Measurements from ENCODE around the gene PAX3. TPM values are rescaled to one million over a fixed set of nuclear protein-coding genes. Genes with fewer than 3 reads are reported as not detected.

PAX3 gene
- 1 to 10 TPM; 2.7 to 4.5 (median 3.6) TPM for total RNA-seq

- Histone ChIP-seq H3K27me3 (peaks cover 89 to 98% (median 96%) of the 10 kb centered on the region in 3 donors), H3K4me1 (peaks cover 0 to 7% of the 10 kb centered on the region in 2 donors), H3K36me3 (no peaks in the 10 kb centered on the region), H3K9me3 (no peaks in the 10 kb centered on the region), H3K4me3 (peak within 1 kb of the TSS; percentile 58 to 62 (median 60)), H3K27ac (peak within 1 kb of the TSS; percentile 60 to 82 (median 76))
- in situ Hi-C loops (cut with MboI; ENCODE audit: low sequenced_read_pairs in 4 of 4) (no loop called here), intact Hi-C loops (cut with DNase I; ENCODE audit: low total_unique reads) (no loop called here)
- peak in 1 of 2 donors; percentile 51 for DNase-seq
- no peak for TF ChIP-seq CTCF (IDR thresholded peaks at IDR 0.05 in 4 of 5, conservative IDR thresholded peaks at IDR 0.05 in 1 of 5)
- TF ChIP-seq POLR2A (IDR thresholded peaks at IDR 0.05): no peak
- ATAC-seq: peak; percentile 71 to 74
These were observed at the start of gene PAX3 for GRCh38 chr2:222298311-222299150. Gene PAX3 (minus strand): TSS chr2:222298998. CDS start chr2:222298615, 383 bp downstream.

- TF ChIP-seq POLR2A (IDR thresholded peaks at IDR 0.05): no peak
- no peak for TF ChIP-seq CTCF (IDR thresholded peaks at IDR 0.05 in 4 of 5, conservative IDR thresholded peaks at IDR 0.05 in 1 of 5)
- DNase-seq: no peak
- H3K9me3 ChIP-seq: no peaks in the 10 kb centered on the region
- H3K27me3 ChIP-seq: no peaks in the 10 kb centered on the region
- H3K36me3 ChIP-seq: no peaks in the 10 kb centered on the region
- no peak overlapping the region for H3K4me3 ChIP-seq
- in situ Hi-C loops (cut with MboI; ENCODE audit: low sequenced_read_pairs in 4 of 4) (no loop called here), intact Hi-C loops (cut with DNase I; ENCODE audit: low total_unique reads) (no loop called here)
- H3K27ac ChIP-seq: no peak overlapping the region
- no peaks in the 10 kb centered on the region for H3K4me1 ChIP-seq
- no peak for ATAC-seq
These were observed 42.5 kb upstream of the PAX3 start for GRCh38 chr2:222341331-222341730.

- in situ Hi-C loops (cut with MboI; ENCODE audit: low sequenced_read_pairs in 4 of 4): no loop called here
These were observed 39.6 kb upstream of the PAX3 start for GRCh38 chr2:222338374-222338773.

GRCh38 chr2:222336931-222337330, 38.1 kb upstream of the PAX3 start:
- TF ChIP-seq CTCF (IDR thresholded peaks at IDR 0.05 in 4 of 5, conservative IDR thresholded peaks at IDR 0.05 in 1 of 5) (no peak), POLR2A (IDR thresholded peaks at IDR 0.05) (no peak)
- Histone ChIP-seq H3K27me3 (no peaks in the 10 kb centered on the region), H3K27ac (no peak overlapping the region), H3K4me1 (no peaks in the 10 kb centered on the region), H3K9me3 (no peaks in the 10 kb centered on the region), H3K4me3 (no peak overlapping the region), H3K36me3 (no peaks in the 10 kb centered on the region)
- intact Hi-C loops (cut with DNase I; ENCODE audit: low total_unique reads): no loop called here
- ATAC-seq: no peak
- in situ Hi-C loops (cut with MboI; ENCODE audit: low sequenced_read_pairs in 4 of 4): no loop called here
- no peak for DNase-seq

More at GRCh38 chr2:222338374-222338773, 39.6 kb upstream of the PAX3 start:
- DNase-seq (no peak), ATAC-seq (no peak)
- Histone ChIP-seq H3K4me1 (no peaks in the 10 kb centered on the region), H3K27me3 (no peaks in the 10 kb centered on the region), H3K9me3 (no peaks in the 10 kb centered on the region), H3K36me3 (no peaks in the 10 kb centered on the region), H3K4me3 (no peak overlapping the region), H3K27ac (no peak overlapping the region)
- intact Hi-C loops (cut with DNase I; ENCODE audit: low total_unique reads): no loop called here
- TF ChIP-seq POLR2A (IDR thresholded peaks at IDR 0.05) (no peak), CTCF (IDR thresholded peaks at IDR 0.05 in 4 of 5, conservative IDR thresholded peaks at IDR 0.05 in 1 of 5) (no peak)
